Fibroblast of lung (primary cell): Measurements from ENCODE around the gene POLR2M. TPM values are rescaled to one million over a fixed set of nuclear protein-coding genes. Genes with fewer than 3 reads are reported as not detected.
A peak's percentile ranks its signal among the peaks of the same experiment; 100 is the strongest.

ENCODE experiments used
- DNase-seq, 2 donors: peaks; one replicate each; pipeline versions ENCODE4 v3.0.0 to v3.0.0-alpha.2; 2010; ENCODE audit warnings: low read depth in 2 of 2
- H2AFZ ChIP-seq: 2 replicates; pipeline ENCODE4 v1.5.1; 2012; ENCODE audit warnings: low read length, control low read depth, inconsistent platforms
- H3K27ac ChIP-seq: 2 replicates; pipeline ENCODE4 v1.5.1; 2011; ENCODE audit warnings: low read length, control low read depth; ENCODE audit not compliant: insufficient read depth
- H3K27me3 ChIP-seq: 2 replicates; pipeline ENCODE4 v1.5.1; 2011; ENCODE audit warnings: mild to moderate bottlenecking, low read length; ENCODE audit not compliant: control insufficient read depth, insufficient read depth
- H3K36me3 ChIP-seq: 2 replicates; pipeline ENCODE4 v1.5.1; 2011; ENCODE audit warnings: low read length; ENCODE audit not compliant: control insufficient read depth, insufficient read depth
- H3K4me1 ChIP-seq: 2 replicates; pipeline ENCODE4 v1.5.1; 2011; ENCODE audit warnings: low read length; ENCODE audit not compliant: control insufficient read depth, insufficient read depth; ENCODE audit errors: extremely low read depth
- H3K4me2 ChIP-seq: 2 replicates; pipeline ENCODE4 v1.5.1; 2011; ENCODE audit warnings: low read length, control low read depth; ENCODE audit not compliant: insufficient read depth; ENCODE audit errors: extremely low read depth
- H3K4me3 ChIP-seq, 4 experiments: fragments of 200-600 bp in 1 of 4; sonication (generic) in 1 of 4; replicated peaks in 1 of 4; 2 replicates each; pipeline ENCODE4 v1.5.1; 2011 to 2016; ENCODE audit warnings: low read length in 4 of 4, low read depth in 3 of 4, mild to moderate bottlenecking in 3 of 4, control low read depth in 2 of 4, inconsistent platforms in 1 of 4, mixed read lengths in 1 of 4; ENCODE audit not compliant: insufficient read depth in 1 of 4; ENCODE audit errors: control extremely low read depth in 1 of 4
- H3K79me2 ChIP-seq: 2 replicates; pipeline ENCODE4 v1.5.1; 2012; ENCODE audit warnings: mild to moderate bottlenecking, low read length, inconsistent platforms; ENCODE audit not compliant: control insufficient read depth, insufficient read depth
- H3K9ac ChIP-seq: 2 replicates; pipeline ENCODE4 v1.5.1; 2011; ENCODE audit warnings: mild to moderate bottlenecking, low read length, control low read depth; ENCODE audit not compliant: insufficient read depth
- H3K9me3 ChIP-seq: 2 replicates; pipeline ENCODE4 v1.5.1; 2012; ENCODE audit warnings: low read depth, low read length; ENCODE audit not compliant: control insufficient read depth, insufficient read depth
- H4K20me1 ChIP-seq: 2 replicates; pipeline ENCODE4 v1.5.1; 2011; ENCODE audit warnings: low read length; ENCODE audit not compliant: control insufficient read depth, insufficient read depth; ENCODE audit errors: extremely low read depth
- CTCF ChIP-seq, 2 donors: IDR thresholded peaks in 1 of 2; conservative IDR thresholded peaks in 1 of 2; 1 replicate in 1 of 2; 2 replicates in 1 of 2; pipeline ENCODE4 v1.5.1; 2011 to 2012; ENCODE audit warnings: low read length in 2 of 2, control low read depth in 1 of 2, inconsistent platforms in 1 of 2, low read depth in 1 of 2, mild to moderate bottlenecking in 1 of 2
- EZH2 ChIP-seq: IDR thresholded peaks from 2 replicates; pipeline ENCODE4 v1.5.1; 2012; ENCODE audit warnings: low read length, control low read depth, mild to moderate bottlenecking; ENCODE audit errors: missing control alignments
- polyA plus RNA-seq, 2 donors: library from polyadenylated mRNA; depleted of rRNA in 1 of 2; stranded (reverse) in 1 of 2; unstranded in 1 of 2; fragments of >200 nt; gene quantifications; 2 replicates each; pipeline ENCODE4 v1.2.1, GENCODE V29; 2011 to 2012; ENCODE audit warnings: missing spikeins in 1 of 2
- total RNA-seq: library from RNA; depleted of rRNA; stranded (reverse); fragments of >200 nt; gene quantifications from 2 replicates; pipeline ENCODE4 v1.2.1, GENCODE V29; 2014

Gene POLR2M
- total and polyA plus RNA-seq, 2 donors (not counting 1 experiment from before 2014, with no cell fraction given) = 70.8 to 287 TPM

GRCh38 chr15:57708047-57708446 is 1.5 kb downstream of the POLR2M start:
- TF ChIP-seq EZH2 = no peak
- TF ChIP-seq CTCF (conservative IDR thresholded peaks at IDR 0.05 in 1 of 2, IDR thresholded peaks at IDR 0.05 in 1 of 2; ENCODE audit: low read depth in 1 of 2, low read length in 2 of 2) = no peak
- peak; percentile 49 to 59 for DNase-seq
- Histone ChIP-seq H3K27me3 (no peaks in the 10 kb centered on the region), H3K9me3 (no peaks in the 10 kb centered on the region), H4K20me1 (no peaks in the 10 kb centered on the region), H3K9ac (no peak overlapping the region), H3K4me1 (peaks cover 6% of the 10 kb centered on the region), H3K4me2 (peak overlapping the region; percentile 84), H3K4me3 (peak overlapping the region; percentile 64 to 99 (median 80)), H3K36me3 (peaks cover 11% of the 10 kb centered on the region), H2AFZ (no peak overlapping the region), H3K27ac (peak overlapping the region; percentile 92), H3K79me2 (peaks cover 28% of the 10 kb centered on the region)

GRCh38 chr15:57718309-57718708 is 11.8 kb downstream of the POLR2M start:
- no peak for TF ChIP-seq CTCF (conservative IDR thresholded peaks at IDR 0.05 in 1 of 2, IDR thresholded peaks at IDR 0.05 in 1 of 2; ENCODE audit: low read depth in 1 of 2, low read length in 2 of 2)
- no peak for TF ChIP-seq EZH2
- Histone ChIP-seq H3K79me2 (no peaks in the 10 kb centered on the region), H3K9ac (no peak overlapping the region), H3K27me3 (no peaks in the 10 kb centered on the region), H3K4me2 (no peak overlapping the region), H3K4me3 (no peak overlapping the region), H3K36me3 (peaks cover 2% of the 10 kb centered on the region), H4K20me1 (no peaks in the 10 kb centered on the region), H3K4me1 (no peaks in the 10 kb centered on the region), H3K9me3 (no peaks in the 10 kb centered on the region), H3K27ac (no peak overlapping the region), H2AFZ (no peak overlapping the region)
- DNase-seq = no peak

- no peak overlapping the region for H2AFZ ChIP-seq
- H3K4me3 ChIP-seq = no peak overlapping the region
- no peaks in the 10 kb centered on the region for H3K36me3 ChIP-seq
- H4K20me1 ChIP-seq = no peaks in the 10 kb centered on the region
- no peaks in the 10 kb centered on the region for H3K27me3 ChIP-seq
- no peaks in the 10 kb centered on the region for H3K4me1 ChIP-seq
- no peaks in the 10 kb centered on the region for H3K79me2 ChIP-seq
- DNase-seq = peak; percentile 70 to 75
- no peaks in the 10 kb centered on the region for H3K9me3 ChIP-seq
- H3K27ac ChIP-seq = no peak overlapping the region
- no peak overlapping the region for H3K9ac ChIP-seq
- TF ChIP-seq EZH2 (no peak), CTCF (conservative IDR thresholded peaks at IDR 0.05 in 1 of 2, IDR thresholded peaks at IDR 0.05 in 1 of 2; ENCODE audit: low read depth in 1 of 2, low read length in 2 of 2) (no peak)
- no peak overlapping the region for H3K4me2 ChIP-seq
Measured at GRCh38 chr15:57720867-57721266, 14.4 kb downstream of the POLR2M start.
